A549 (cell line): ENCODE measurements around the gene CPB2. TPM values are rescaled to one million over a fixed set of nuclear protein-coding genes. Genes with fewer than 3 reads are reported as not detected.

Experiments
- ATAC-seq, 2 experiments: fragments of 200-7000 bp in 1 of 2; fragments of >200 bp in 1 of 2; cut with Nextera tagmentation in 1 of 2; cut with Tn5 transposase in 1 of 2; 3 replicates each; pipeline versions ENCODE4 v1.8.0 to v1.9.1; 2018 to 2020; ENCODE audit warnings: mild to moderate bottlenecking in 1 of 2, moderate library complexity in 1 of 2
- CTCF ChIA-PET: fragments of 300-600 bp; sonication (Branson Sonifier 250); formaldehyde crosslinking; extraction: SDS; loops from one replicate; lab custom pipeline; 2021; ENCODE audit warnings: antibody characterized with exemption, inconsistent platforms; lab: Yijun Ruan, JAX
- POLR2A ChIA-PET: fragments of 350-600 bp; formaldehyde crosslinking; extraction: SDS; loops from one replicate; lab custom pipeline; 2021; ENCODE audit warnings: antibody characterized with exemption, inconsistent platforms; lab: Yijun Ruan, JAX
- DNase-seq, 2 experiments: peaks; one replicate each; pipeline versions ENCODE4 v3.0.0 to v3.0.0-alpha.2; 2011 to 2016; ENCODE audit warnings: low read depth in 1 of 2, low spot score in 1 of 2
- FAIRE-seq: peaks from 2 replicates; lab custom pipeline; 2011; peaks lifted over from hg19 to GRCh38; lab: Jason Lieb, UNC
- H3K27ac ChIP-seq, 2 experiments: fragments of >200 bp; sonication (Bioruptor Twin); formaldehyde crosslinking; 3 replicates each; pipeline ENCODE4 v1.5.1; 2016 to 2017
- H3K4me1 ChIP-seq: fragments of >200 bp; sonication (Bioruptor Twin); formaldehyde crosslinking; 3 replicates; pipeline ENCODE4 v1.6.1; 2016
- H3K4me2 ChIP-seq: fragments of >200 bp; sonication (Bioruptor Twin); formaldehyde crosslinking; 3 replicates; pipeline ENCODE4 v1.6.1; 2016
- H3K4me3 ChIP-seq: fragments of >200 bp; sonication (Bioruptor Twin); formaldehyde crosslinking; 3 replicates; pipeline ENCODE4 v1.5.1; 2016
- H3K9me3 ChIP-seq: fragments of >200 bp; sonication (Bioruptor Twin); formaldehyde crosslinking; 3 replicates; pipeline ENCODE4 v1.6.1; 2016
- BHLHE40 ChIP-seq: IDR thresholded peaks from 2 replicates; pipeline ENCODE4 v1.6.1; 2012; ENCODE audit warnings: low read depth, low read length, inconsistent platforms
- CEBPB ChIP-seq, 2 experiments: fragments of >200 bp in 1 of 2; sonication (Bioruptor Twin) in 1 of 2; formaldehyde crosslinking in 1 of 2; IDR thresholded peaks; 2 replicates each; pipeline ENCODE4 v1.6.1; 2012 to 2016
- HDAC2 ChIP-seq: fragments of 200-600 bp; sonication (generic); IDR thresholded peaks from 2 replicates; pipeline ENCODE4 v1.6.1; 2016
- HEYL ChIP-seq: fragments of 250-450 bp; sonication (Bioruptor Pico); IDR thresholded peaks from 2 replicates; pipeline ENCODE4 v1.8.0; 2021; ENCODE audit warnings: mild to moderate bottlenecking, moderate library complexity
- HOXA7 ChIP-seq: fragments of 250-450 bp; sonication (Bioruptor Pico); IDR thresholded peaks from 2 replicates; pipeline ENCODE4 v1.5.0; 2020; ENCODE audit warnings: mild to moderate bottlenecking, moderate library complexity
- HOXB5 ChIP-seq: fragments of 250-450 bp; sonication (Bioruptor Pico); IDR thresholded peaks from 2 replicates; pipeline ENCODE4 v1.5.0; 2020; ENCODE audit warnings: mild to moderate bottlenecking, moderate library complexity
- MAFK ChIP-seq: fragments of 450-650 bp; IDR thresholded peaks from 2 replicates; pipeline ENCODE4 v1.6.1; 2014; ENCODE audit not compliant: partially characterized antibody
- MYC ChIP-seq: IDR thresholded peaks from 2 replicates; pipeline ENCODE4 v1.6.1; 2012; ENCODE audit warnings: mild to moderate bottlenecking, inconsistent platforms, low read length, improper control_type of control experiment, borderline replicate concordance
- PHF8 ChIP-seq: fragments of 200-600 bp; sonication (generic); IDR thresholded peaks from 2 replicates; pipeline ENCODE4 v1.6.1; 2016; ENCODE audit warnings: low read depth, mild to moderate bottlenecking, antibody characterized with exemption, moderate library complexity, borderline replicate concordance
- POLR2AphosphoS2 ChIP-seq: conservative IDR thresholded peaks from 2 replicates; pipeline ENCODE4 v1.6.1; 2012; ENCODE audit warnings: low read length, improper control_type of control experiment, inconsistent platforms
- RAD21 ChIP-seq, 2 experiments: fragments of >200 bp in 1 of 2; sonication (Bioruptor Twin) in 1 of 2; formaldehyde crosslinking in 1 of 2; IDR thresholded peaks in 1 of 2; conservative IDR thresholded peaks in 1 of 2; 2 replicates in 1 of 2; 3 replicates in 1 of 2; pipeline ENCODE4 v1.6.1; 2012 to 2018; ENCODE audit warnings: inconsistent platforms in 1 of 2
- RFX5 ChIP-seq: fragments of 450-650 bp; IDR thresholded peaks from 2 replicates; pipeline ENCODE4 v1.7.1; 2014; ENCODE audit warnings: antibody characterized with exemption, mild to moderate bottlenecking, moderate library complexity
- SREBF2 ChIP-seq: fragments of 450-650 bp; IDR thresholded peaks from 2 replicates; pipeline ENCODE4 v1.6.1; 2014; ENCODE audit warnings: mild to moderate bottlenecking, moderate library complexity
- TFCP2L1 ChIP-seq: fragments of 250-450 bp; sonication (Bioruptor Pico); IDR thresholded peaks from 2 replicates; pipeline ENCODE4 v1.5.0; 2021; ENCODE audit warnings: mild to moderate bottlenecking
- TP53 ChIP-seq: fragments of 250-450 bp; sonication (Bioruptor Pico); IDR thresholded peaks from 2 replicates; pipeline ENCODE4 v1.5.0; 2021; ENCODE audit warnings: mild to moderate bottlenecking, moderate library complexity
- WGBS: methylation state at CpG from one replicate; pipeline ENCODE4 v1.1.6; 2017; ENCODE audit errors: missing lambda C conversion rate; 5-methylcytosine and 5-hydroxymethylcytosine counted together
- polyA plus RNA-seq, 4 experiments: library from polyadenylated mRNA; depleted of rRNA in 3 of 4; stranded (reverse); fragments of >200 nt; fragmentation: RNase III in 1 of 4; extraction: RNeasy Plus Mini Kit Qiagen cat#74134 plus additional on column Dnase treatment in 1 of 4; gene quantifications; 2 replicates in 3 of 4; 3 replicates in 1 of 4; pipeline ENCODE4 v1.2.3, GENCODE V29; 2011 to 2017
- TF ChIP-seq, protein P1 (sequence below): IDR thresholded peaks from 2 replicates; pipeline ENCODE4 v1.6.1; 2012; ENCODE audit warnings: low read depth, borderline replicate concordance
- TF ChIP-seq, protein P2 (sequence below): IDR thresholded peaks from 2 replicates; pipeline ENCODE4 v1.6.1; 2012
- TF ChIP-seq, protein P3 (sequence below): fragments of 200-600 bp; sonication (generic); IDR thresholded peaks from 2 replicates; pipeline ENCODE4 v1.6.1; 2016; ENCODE audit warnings: antibody characterized with exemption, mild to moderate bottlenecking, moderate library complexity
- TF ChIP-seq, protein P4 (sequence below): fragments of 450-650 bp; IDR thresholded peaks from 2 replicates; pipeline ENCODE4 v1.6.1; 2014; ENCODE audit warnings: antibody characterized with exemption
- TF ChIP-seq, protein P5 (sequence below): fragments of >200 bp; sonication (Bioruptor Twin); formaldehyde crosslinking; IDR thresholded peaks from 2 replicates; pipeline ENCODE4 v1.6.1; 2016
- TF ChIP-seq, protein P6 (sequence below): fragments of 150-350 bp; IDR thresholded peaks from 2 replicates; pipeline ENCODE4 v1.6.1; 2014; ENCODE audit warnings: low read depth, mild to moderate bottlenecking, low read length

The CPB2 gene
- polyA plus RNA-seq, 2 of the 4 experiments (the other 2 are of a cell fraction), result 0.05 to 0.48 TPM

DNA sequence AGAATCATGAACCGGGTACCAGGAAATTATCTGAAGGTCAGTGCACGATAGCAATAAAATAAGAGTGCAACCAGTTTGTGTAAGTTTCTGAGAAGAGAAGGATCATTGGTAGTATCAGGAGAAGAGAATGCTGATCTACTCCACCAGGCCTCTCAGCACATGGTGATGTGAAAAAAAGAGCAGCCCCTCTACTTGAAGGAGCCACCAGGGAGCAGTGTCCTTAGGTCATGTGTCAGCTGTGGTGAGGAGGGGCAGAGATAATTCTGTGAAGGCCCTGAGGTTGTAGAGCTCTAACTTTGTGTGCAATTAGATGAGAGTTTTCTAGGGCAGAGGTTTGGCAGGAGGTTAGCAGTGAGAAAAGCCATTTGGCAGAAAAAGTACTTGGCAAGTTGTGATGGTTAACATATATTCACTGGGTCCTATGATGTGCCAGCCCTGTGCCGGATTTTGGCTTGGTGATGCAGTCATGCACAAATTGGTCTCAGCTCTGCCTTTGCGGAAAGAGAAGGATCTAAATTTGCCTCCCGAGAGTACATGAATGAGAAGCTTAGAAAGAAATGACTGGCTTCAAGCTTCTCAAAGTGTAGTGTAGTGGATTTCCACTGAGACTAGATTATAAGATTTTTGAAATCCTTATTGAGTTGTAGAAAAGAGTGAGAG is 33.1 kb downstream of the CPB2 start:
- Histone ChIP-seq H3K4me1 (no peaks in the 10 kb centered on the region), H3K9me3 (no peaks in the 10 kb centered on the region), H3K4me2 (no peak overlapping the region), H3K4me3 (no peak overlapping the region), H3K27ac (no peak overlapping the region)
- no peak for FAIRE-seq
- no peak for ATAC-seq
- TF ChIP-seq, protein P1, sequence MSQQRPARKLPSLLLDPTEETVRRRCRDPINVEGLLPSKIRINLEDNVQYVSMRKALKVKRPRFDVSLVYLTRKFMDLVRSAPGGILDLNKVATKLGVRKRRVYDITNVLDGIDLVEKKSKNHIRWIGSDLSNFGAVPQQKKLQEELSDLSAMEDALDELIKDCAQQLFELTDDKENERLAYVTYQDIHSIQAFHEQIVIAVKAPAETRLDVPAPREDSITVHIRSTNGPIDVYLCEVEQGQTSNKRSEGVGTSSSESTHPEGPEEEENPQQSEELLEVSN, result no peak
- no peak for TF ChIP-seq RAD21 (conservative IDR thresholded peaks at IDR 0.05 in 1 of 2, IDR thresholded peaks at IDR 0.05 in 1 of 2)
- TF ChIP-seq, protein P2, sequence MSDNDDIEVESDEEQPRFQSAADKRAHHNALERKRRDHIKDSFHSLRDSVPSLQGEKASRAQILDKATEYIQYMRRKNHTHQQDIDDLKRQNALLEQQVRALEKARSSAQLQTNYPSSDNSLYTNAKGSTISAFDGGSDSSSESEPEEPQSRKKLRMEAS, result no peak
- TF ChIP-seq MYC, result no peak
- no peak for TF ChIP-seq HDAC2
- TF ChIP-seq PHF8, result no peak
- TF ChIP-seq HEYL (CRISPR knock-in tag), result no peak
- TF ChIP-seq TP53, result no peak
- TF ChIP-seq HOXA7 (CRISPR knock-in tag), result no peak
- TF ChIP-seq HOXB5 (CRISPR knock-in tag), result no peak
- no peak for TF ChIP-seq CEBPB (IDR thresholded peaks at IDR 0.05)
- TF ChIP-seq RFX5, result no peak
- TF ChIP-seq, protein P3, sequence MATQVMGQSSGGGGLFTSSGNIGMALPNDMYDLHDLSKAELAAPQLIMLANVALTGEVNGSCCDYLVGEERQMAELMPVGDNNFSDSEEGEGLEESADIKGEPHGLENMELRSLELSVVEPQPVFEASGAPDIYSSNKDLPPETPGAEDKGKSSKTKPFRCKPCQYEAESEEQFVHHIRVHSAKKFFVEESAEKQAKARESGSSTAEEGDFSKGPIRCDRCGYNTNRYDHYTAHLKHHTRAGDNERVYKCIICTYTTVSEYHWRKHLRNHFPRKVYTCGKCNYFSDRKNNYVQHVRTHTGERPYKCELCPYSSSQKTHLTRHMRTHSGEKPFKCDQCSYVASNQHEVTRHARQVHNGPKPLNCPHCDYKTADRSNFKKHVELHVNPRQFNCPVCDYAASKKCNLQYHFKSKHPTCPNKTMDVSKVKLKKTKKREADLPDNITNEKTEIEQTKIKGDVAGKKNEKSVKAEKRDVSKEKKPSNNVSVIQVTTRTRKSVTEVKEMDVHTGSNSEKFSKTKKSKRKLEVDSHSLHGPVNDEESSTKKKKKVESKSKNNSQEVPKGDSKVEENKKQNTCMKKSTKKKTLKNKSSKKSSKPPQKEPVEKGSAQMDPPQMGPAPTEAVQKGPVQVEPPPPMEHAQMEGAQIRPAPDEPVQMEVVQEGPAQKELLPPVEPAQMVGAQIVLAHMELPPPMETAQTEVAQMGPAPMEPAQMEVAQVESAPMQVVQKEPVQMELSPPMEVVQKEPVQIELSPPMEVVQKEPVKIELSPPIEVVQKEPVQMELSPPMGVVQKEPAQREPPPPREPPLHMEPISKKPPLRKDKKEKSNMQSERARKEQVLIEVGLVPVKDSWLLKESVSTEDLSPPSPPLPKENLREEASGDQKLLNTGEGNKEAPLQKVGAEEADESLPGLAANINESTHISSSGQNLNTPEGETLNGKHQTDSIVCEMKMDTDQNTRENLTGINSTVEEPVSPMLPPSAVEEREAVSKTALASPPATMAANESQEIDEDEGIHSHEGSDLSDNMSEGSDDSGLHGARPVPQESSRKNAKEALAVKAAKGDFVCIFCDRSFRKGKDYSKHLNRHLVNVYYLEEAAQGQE, result no peak
- no peak for TF ChIP-seq MAFK
- POLR2A ChIA-PET, result no interaction called here
- peak in 1 of 2 experiments; percentile 4 for DNase-seq
- CTCF ChIA-PET, result no interaction called here
- WGBS, result 89% methylated on average over 5 of the region's 5 CpGs

DNA sequence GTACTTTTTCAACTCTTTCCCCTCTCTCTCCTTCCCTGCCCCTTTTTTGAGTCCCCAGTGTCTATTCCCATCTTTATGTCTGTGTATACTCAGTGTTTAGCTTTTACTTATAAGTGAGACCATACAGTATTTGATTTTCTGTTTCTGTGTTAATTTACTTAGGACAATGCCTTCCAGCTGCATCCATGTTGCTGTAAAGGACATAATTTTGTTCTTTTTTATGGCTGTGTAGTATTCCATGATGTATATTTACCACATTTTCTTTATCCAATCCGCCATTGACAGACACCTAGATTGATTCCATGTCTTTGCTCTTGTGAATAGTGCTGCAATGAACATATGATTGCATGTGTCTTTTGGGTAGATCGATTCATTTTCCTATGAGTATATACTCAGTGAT is 41.5 kb downstream of the CPB2 start:
- TF ChIP-seq BHLHE40 (no peak), RFX5 (no peak), SREBF2 (no peak), TFCP2L1 (no peak), HDAC2 (no peak), POLR2AphosphoS2 (no peak), RAD21 (conservative IDR thresholded peaks at IDR 0.05 in 1 of 2, IDR thresholded peaks at IDR 0.05 in 1 of 2) (no peak)
- TF ChIP-seq, protein P4, sequence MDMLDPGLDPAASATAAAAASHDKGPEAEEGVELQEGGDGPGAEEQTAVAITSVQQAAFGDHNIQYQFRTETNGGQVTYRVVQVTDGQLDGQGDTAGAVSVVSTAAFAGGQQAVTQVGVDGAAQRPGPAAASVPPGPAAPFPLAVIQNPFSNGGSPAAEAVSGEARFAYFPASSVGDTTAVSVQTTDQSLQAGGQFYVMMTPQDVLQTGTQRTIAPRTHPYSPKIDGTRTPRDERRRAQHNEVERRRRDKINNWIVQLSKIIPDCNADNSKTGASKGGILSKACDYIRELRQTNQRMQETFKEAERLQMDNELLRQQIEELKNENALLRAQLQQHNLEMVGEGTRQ, result no peak
- TF ChIP-seq, protein P5, sequence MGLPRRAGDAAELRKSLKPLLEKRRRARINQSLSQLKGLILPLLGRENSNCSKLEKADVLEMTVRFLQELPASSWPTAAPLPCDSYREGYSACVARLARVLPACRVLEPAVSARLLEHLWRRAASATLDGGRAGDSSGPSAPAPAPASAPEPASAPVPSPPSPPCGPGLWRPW, result no peak
- TF ChIP-seq, protein P6, sequence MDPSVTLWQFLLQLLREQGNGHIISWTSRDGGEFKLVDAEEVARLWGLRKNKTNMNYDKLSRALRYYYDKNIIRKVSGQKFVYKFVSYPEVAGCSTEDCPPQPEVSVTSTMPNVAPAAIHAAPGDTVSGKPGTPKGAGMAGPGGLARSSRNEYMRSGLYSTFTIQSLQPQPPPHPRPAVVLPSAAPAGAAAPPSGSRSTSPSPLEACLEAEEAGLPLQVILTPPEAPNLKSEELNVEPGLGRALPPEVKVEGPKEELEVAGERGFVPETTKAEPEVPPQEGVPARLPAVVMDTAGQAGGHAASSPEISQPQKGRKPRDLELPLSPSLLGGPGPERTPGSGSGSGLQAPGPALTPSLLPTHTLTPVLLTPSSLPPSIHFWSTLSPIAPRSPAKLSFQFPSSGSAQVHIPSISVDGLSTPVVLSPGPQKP, result no peak
- TF ChIP-seq, protein P2, result no peak
- Histone ChIP-seq H3K9me3 (no peaks in the 10 kb centered on the region), H3K4me2 (no peak overlapping the region), H3K27ac (peak overlapping the region in 1 of 2 experiments; percentile 74; a peak in 1 of 6 replicates), H3K4me1 (peaks cover 12% of the 10 kb centered on the region; the same call in 2 of the 3 replicates), H3K4me3 (no peak overlapping the region)
- no peak for ATAC-seq
- FAIRE-seq, result no peak
- ChIA-PET CTCF (interaction anchor here (1.0 kb wide), 1 partner anchor 64 kb away, joined by 3 read pairs; no protein-coding TSS in a partner anchor), POLR2A (no interaction called here)
- WGBS, result 94% methylated on average over 2 of the region's 2 CpGs
- DNase-seq, result no peak
